GM11168 (cell line): Measurements from ENCODE around the gene BMP6.

ENCODE experiments used
- in situ Hi-C: fragments of 300-500 bp; cut with MboI; formaldehyde crosslinking; loops from one replicate; pipeline ENCODE4 v1.12.0; 2022; ENCODE audit warnings: low sequenced_read_pairs; ENCODE audit not compliant: unreplicated experiment

Gene BMP6

GRCh38 chr6:7725849-7726415, at the start of gene BMP6:
Gene BMP6 (plus strand): TSS chr6:7726099. CDS start chr6:7726956, 857 bp downstream.
- in situ Hi-C loops: loop anchor here (10.0 kb wide), 1 partner anchor 169 kb away; no protein-coding TSS in a partner anchor

GRCh38 chr6:7677229-7677628, 48.7 kb upstream of the BMP6 start:
- in situ Hi-C loops: no loop called here

- in situ Hi-C loops: no loop called here
Measured at GRCh38 chr6:7680393-7681075, 45.4 kb upstream of the BMP6 start.

GRCh38 chr6:7681449-7681848, 44.5 kb upstream of the BMP6 start:
- in situ Hi-C loops: no loop called here

GRCh38 chr6:7684076-7684475, 41.8 kb upstream of the BMP6 start:
- in situ Hi-C loops: no loop called here

GRCh38 chr6:7684843-7685242, 41.1 kb upstream of the BMP6 start:
- in situ Hi-C loops: no loop called here

- in situ Hi-C loops: no loop called here
Measured at GRCh38 chr6:7685276-7685675, 40.6 kb upstream of the BMP6 start.

GRCh38 chr6:7687145-7688111, 38.5 kb upstream of the BMP6 start:
- in situ Hi-C loops: no loop called here

GRCh38 chr6:7691021-7691420, 34.9 kb upstream of the BMP6 start:
- in situ Hi-C loops: no loop called here

GRCh38 chr6:7691675-7692452, 34.0 kb upstream of the BMP6 start:
- in situ Hi-C loops: no loop called here

- in situ Hi-C loops: no loop called here
Measured at GRCh38 chr6:7692453-7692784, 33.5 kb upstream of the BMP6 start.

- in situ Hi-C loops: no loop called here
Measured at GRCh38 chr6:7693827-7694226, 32.1 kb upstream of the BMP6 start.

GRCh38 chr6:7696061-7696460, 29.8 kb upstream of the BMP6 start:
- in situ Hi-C loops: no loop called here

- in situ Hi-C loops: no loop called here
Measured at GRCh38 chr6:7697432-7697819, 28.5 kb upstream of the BMP6 start.

GRCh38 chr6:7697820-7698623, 27.9 kb upstream of the BMP6 start:
- in situ Hi-C loops: no loop called here

GRCh38 chr6:7701212-7701834, 24.6 kb upstream of the BMP6 start:
- in situ Hi-C loops: no loop called here

- in situ Hi-C loops: no loop called here
Measured at GRCh38 chr6:7703148-7703680, 22.7 kb upstream of the BMP6 start.

- in situ Hi-C loops: no loop called here
Measured at GRCh38 chr6:7705483-7705882, 20.4 kb upstream of the BMP6 start.

- in situ Hi-C loops: no loop called here
Measured at GRCh38 chr6:7706269-7706668, 19.6 kb upstream of the BMP6 start.
